Measurements from ENCODE around the gene CDKL1.
"Not testable (repeated sequence)": the region's sequence is repeated elsewhere in the genome, so short reads cannot be mapped to it uniquely, and the experiment has no call there.

Gene CDKL1

GRCh38 chr14:50387548-50387947 is 9.1 kb downstream of the CDKL1 start:
- no peak for DNase-seq

GRCh38 chr14:50383618-50384225 is 13.0 kb downstream of the CDKL1 start:
- no peak for DNase-seq

GRCh38 chr14:50381823-50382287 is 14.8 kb downstream of the CDKL1 start:
- no peak for DNase-seq

DNA sequence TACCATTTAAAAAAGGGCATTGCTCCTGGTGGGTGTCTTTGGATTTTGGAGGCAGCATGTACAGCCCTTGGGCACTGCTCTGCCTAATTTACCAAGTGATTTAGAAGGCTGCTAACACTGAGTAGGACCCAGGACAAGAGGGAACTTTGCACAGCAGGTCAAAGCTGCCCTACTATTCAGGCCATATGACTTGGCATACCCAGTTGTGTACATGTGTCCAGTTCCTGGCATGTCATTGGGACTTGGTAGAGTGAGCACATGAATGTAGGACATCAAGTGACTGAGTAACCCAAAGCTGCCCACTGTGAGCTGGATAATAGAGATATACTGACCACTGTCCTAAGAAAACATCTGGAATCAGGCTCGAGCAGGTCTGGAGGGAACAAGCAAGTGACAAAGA is 15.7 kb downstream of the CDKL1 start:
- no peak for DNase-seq

DNA sequence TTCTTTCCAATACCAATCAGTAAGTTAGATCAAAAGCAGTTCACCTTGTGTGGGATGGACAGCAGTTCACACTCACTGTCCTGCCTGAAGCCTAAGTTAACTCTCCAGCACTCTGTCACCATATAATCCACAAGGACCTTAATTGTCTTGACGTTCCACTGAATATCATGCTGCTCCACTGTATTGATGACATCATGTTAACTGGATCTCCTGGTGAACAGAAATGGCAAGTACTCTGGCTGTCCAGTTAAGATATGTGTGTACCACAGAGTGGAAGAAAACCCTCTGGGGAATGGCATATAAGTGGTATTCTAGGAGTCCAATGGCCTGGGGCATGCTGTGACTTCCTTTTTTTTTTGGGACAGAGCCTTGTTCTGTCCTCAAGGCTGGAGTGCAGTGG is 16.2 kb downstream of the CDKL1 start:
- DNase-seq = no peak

GRCh38 chr14:50379563-50379962 is 17.1 kb downstream of the CDKL1 start:
- no peak for DNase-seq

DNA sequence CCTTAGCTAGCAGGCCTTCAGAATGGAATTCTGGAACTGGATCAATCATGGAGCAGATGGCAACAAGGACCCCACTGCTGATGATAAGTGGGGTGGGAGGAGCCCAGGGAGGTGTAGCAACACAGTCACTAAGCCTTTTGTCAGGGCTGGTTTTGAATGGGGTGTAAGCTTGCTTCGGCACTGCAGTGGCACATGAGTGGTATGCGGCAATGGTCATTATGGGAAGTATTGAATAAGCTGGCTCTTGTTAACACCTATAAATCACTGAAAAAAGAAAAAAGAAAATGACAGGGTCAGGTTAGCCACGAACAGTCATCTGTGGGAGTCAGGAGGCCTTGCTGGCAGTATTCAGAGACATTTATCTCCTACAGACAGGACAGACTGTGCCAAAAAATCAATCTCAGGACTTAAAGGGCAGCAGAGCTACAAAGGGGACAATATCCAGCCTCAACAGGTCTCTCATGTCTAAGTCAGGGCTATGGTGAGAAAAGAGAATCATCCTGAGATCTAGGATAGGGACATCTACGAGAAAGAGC is 19.1 kb downstream of the CDKL1 start:
- no peak for DNase-seq

GRCh38 chr14:50375760-50376159 is 20.9 kb downstream of the CDKL1 start:
- DNase-seq = no peak

- no peak for DNase-seq
Observed at GRCh38 chr14:50373959-50374358, 22.7 kb downstream of the CDKL1 start.

GRCh38 chr14:50371546-50371945 is 25.1 kb downstream of the CDKL1 start:
- no peak for DNase-seq

DNA sequence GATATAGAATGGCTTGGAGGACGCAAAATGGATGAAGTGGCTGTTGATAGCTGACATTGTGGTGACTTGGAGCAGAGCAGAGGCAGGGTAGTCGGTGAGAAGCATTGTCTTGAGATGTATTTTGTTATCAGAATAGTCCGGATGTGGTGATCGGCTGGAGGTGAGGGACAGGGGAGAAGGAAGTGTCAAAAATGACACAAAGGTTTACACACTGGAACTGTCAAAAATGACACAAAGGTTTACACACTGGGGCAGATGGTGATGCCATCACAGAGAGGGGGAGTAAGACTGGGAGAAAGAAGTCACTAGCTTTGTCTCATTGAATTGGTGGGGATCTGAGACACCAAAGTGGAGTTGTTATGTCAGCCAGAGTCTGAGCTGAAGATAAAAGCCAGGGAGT is 30.1 kb downstream of the CDKL1 start:
- no peak for DNase-seq

GRCh38 chr14:50366115-50366514 is 30.6 kb downstream of the CDKL1 start:
- DNase-seq = no peak

GRCh38 chr14:50365572-50365971 is 31.1 kb downstream of the CDKL1 start:
- not testable (repeated sequence) for DNase-seq

GRCh38 chr14:50364792-50365191 is 31.9 kb downstream of the CDKL1 start:
- DNase-seq = no peak

GRCh38 chr14:50363714-50364111 is 33.0 kb downstream of the CDKL1 start:
- DNase-seq = no peak

DNA sequence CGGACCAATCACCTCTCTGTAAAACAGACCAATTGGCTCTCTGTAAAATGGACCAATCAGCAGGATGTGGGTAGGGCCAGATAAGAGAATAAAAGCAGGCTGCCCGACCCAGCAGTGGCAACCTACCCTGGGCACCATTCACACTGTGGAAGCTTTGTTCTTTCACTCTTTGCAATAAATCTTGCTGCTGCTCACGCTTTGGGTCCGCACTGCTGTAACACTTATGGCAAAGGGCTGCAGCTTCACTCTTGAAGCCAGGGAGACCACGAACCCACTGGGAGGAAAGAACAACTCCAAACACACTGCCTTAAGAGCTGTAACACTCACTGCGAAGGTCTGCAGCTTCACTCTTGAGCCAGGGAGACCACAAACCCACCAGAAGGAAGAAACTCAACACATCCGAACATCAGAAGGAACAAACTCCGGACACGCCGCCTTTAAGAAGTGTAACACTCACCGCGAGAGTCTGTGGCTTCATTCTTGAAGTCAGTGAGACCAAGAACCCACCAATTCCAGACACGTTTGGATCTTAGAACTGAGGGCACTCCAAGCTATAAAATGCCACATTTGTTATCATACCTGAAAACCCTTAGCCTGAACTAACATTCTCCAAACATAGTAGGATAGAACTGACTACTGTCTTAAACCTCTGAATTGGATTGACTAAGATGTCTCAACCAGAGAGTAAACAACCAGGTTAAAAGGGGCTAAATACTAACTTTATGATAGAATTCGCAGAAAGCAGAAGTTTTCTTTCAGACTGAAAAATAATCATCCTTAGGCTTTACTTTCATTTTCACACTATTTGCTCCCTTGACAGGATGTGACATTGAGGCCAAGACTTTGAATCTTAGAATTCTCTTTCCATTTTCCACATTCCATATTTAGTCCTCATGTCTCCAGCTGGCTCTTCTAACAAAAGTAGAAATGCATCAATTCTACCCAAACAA is 33.6 kb downstream of the CDKL1 start:
- DNase-seq = no peak

DNA sequence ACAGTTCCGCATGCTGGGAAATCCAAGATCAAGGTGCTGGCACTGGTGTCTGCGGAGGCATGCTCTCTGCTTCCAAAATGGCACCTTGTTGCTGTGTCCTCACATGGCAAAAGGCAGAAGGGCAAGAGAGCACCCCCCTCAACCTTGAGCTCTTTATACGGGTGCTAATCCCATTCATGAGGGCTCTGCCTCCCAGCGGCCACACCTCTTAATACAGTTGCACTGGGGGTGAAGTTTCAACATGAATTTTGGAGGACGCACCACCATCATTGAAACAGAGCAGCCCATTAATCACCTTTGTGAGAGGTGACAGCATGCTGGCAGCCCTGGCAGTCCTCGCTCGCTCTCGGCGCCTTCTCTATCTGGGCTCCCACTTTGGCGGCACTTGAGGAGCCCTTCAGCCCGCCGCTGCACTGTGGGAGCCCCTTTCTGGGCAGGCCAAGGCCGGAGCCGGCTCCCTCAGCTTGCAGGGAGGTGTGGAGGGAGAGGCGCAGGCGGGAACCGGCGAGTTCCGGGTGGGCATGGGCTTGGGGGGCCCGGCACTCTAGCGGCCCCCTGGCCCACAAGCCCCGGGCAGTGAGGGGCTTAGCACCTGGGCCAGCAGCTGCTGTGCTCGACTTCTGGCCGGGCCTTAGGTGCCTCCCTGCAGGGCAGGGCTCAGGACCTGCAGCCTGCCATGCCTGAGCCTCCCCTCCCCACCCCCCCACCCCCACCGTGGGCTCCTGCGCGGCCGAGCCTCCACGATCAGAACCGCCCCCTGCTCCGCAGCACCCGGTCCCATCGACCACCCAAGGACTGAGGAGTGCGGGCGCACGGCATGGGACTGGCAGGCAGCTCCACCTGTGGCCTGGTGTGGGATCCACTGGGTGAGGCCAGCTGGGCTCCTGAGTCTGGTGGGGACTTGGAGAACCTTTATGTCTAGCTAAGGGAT is 34.9 kb downstream of the CDKL1 start:
- not testable (repeated sequence) for DNase-seq

- no peak for DNase-seq
Observed at GRCh38 chr14:50360851-50361250, 35.8 kb downstream of the CDKL1 start.

GRCh38 chr14:50360093-50360492 is 36.6 kb downstream of the CDKL1 start:
- DNase-seq = no peak

GRCh38 chr14:50359631-50360030 is 37.0 kb downstream of the CDKL1 start:
- no peak for DNase-seq

DNA sequence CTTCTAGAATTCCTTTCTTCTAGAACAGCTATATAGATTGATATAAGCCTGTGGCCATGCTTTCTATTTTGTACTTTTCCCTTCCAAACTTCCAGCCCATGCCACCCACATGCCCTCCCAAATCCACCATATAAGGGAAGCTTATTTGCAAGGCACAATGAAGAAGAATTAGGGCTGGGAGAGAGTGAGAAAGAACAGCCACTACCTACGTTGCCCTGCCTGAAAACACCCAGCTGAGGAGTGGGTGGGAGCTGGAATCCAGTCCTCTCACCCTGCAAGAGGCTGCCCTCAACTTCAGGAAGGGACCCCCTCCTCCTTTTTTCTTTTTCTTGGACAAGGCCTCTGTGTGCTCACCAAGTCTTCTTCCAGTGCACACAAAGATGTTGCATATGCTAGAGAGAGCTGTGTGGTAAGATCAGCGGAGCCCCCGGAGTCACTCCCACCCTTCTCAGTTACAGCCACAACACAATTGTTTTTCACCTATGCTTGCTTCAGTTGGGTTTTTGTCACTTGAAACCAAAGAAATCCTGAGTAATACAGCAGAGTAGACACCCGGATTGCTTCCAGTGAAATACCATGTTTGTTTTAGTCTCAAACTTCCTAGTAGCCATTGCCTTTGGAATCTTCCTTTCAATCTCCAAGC is 38.8 kb downstream of the CDKL1 start:
- no peak for DNase-seq

- DNase-seq = no peak
Observed at GRCh38 chr14:50357124-50357523, 39.6 kb downstream of the CDKL1 start.
